GM19455 (cell line): ENCODE data around the gene SKIC8.

Experiments used
- ATAC-seq: cut with Tn5 transposase; IDR thresholded peaks from one replicate; pipeline ENCODE4 v1.9.1; 2021; ENCODE audit not compliant: unreplicated experiment

The SKIC8 gene

DNA sequence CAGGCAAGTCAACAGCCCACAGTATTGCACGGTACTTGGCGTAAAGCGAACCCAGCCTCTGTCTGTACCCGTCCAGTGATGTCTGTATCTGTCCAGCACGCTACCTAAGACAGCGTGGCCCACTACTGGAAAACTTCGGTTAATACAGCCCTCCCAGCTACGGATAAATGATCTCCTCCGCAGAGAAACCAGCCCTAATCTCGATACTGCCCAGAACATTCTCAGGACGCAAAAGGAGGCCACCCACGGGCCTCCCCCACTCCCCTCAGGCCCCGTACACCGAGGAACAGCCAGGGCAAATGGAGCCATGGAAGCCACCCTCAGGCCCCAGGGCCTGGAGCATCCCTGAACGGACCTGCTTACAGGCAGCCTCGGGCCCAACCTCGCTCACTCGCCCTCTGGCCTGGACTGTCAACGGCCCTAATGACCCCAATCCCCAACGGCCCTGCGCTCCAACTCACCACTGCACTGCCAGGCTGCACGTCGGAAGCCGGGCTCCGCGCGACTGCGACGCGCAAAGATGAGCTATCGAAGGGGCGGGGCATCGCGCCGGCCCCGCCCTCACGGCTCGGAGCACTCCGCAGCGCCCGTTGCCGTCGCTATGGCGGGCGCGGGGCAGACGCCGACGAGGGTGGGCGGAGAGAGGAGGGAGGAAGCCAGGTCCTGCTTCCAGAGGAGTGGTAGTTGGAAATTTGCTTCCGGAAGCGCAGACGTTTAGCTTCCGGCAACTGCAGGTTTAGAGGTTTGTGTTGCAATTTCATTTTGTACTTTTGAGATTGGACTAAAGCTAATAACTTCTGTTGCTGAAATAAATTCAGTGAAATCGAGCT lies at the start of gene SKIC8:
Gene SKIC8, minus strand, starts transcription at position 509 of the 830 bp plus-strand sequence. CDS start 3,923 bp downstream, outside the sequence.
- ATAC-seq: peak; percentile 67

DNA sequence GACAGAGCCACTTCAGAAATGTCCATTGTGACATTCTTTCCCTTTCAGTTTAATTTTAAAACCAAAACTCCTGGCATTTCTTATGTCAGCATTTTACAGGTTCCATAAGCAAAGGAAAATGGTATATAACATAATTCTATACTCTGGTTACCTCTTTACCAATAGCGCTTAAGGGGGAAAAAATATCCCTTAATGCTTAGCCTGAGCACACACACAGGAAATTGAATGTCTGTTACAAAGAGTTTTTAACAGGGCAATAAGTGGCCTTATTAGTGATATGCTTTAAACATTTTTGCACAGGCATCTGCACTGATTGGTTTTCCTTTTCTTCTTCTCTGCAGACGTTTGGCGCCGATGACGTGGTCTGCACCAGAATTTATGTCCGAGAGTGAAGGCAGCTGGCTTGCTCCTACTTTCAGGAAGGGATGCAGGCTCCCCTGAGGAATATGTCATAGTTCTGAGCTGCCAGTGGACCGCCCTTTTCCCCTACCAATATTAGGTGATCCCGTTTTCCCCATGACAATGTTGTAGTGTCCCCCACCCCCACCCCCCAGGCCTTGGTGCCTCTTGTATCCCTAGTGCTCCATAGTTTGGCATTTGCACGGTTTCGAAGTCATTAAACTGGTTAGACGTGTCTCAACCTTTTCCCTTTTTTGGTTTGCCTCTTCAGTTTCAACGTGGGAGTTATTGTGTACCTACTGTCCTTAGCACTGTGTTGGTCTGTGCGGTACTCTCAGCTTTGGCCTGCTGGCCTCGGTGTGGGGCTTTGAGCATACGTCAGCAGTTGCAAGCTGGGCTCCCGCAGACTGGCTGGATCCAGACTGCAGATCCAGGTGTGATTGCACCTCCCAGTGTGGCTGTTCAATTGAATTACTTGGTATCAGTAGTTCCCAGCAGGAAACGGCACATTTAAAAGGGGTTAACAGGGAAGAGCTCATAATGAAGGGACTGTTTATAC lies 48.5 kb upstream of the SKIC8 start:
- ATAC-seq: no peak

DNA sequence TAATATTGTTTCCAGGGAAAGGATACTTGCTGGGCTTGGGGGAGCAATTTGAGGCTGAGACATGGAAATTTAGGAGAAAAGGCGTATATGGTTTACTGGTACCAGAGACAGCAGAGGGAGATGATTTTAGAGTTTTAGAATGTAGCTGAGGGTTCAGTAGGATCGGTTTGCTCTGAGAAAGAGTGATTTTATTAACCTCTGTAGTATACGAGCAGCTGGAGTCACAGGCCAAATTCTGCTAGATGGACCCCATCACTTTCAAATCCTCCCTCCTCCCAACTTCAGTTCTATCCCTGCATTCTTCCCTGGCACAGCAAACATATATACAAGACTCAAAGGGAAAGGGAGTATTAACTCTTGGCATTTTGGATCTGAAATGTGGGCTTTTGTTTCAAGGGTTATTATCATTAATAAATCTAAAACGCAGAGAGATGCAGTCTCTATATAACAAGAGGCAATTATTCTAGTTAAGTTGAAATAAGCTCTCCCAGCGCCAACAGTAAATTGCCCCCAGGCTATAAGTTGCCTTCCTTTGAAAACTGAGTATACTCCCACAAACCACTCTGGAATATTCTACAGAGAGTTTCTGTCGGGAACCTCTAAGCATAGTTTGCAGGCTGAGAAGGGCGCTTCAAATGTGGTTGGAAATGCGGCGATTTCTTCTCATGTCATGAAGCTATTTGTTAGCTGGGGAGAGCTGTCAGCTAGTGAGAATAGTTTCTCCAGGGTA lies 46.2 kb upstream of the SKIC8 start:
- no peak for ATAC-seq

DNA sequence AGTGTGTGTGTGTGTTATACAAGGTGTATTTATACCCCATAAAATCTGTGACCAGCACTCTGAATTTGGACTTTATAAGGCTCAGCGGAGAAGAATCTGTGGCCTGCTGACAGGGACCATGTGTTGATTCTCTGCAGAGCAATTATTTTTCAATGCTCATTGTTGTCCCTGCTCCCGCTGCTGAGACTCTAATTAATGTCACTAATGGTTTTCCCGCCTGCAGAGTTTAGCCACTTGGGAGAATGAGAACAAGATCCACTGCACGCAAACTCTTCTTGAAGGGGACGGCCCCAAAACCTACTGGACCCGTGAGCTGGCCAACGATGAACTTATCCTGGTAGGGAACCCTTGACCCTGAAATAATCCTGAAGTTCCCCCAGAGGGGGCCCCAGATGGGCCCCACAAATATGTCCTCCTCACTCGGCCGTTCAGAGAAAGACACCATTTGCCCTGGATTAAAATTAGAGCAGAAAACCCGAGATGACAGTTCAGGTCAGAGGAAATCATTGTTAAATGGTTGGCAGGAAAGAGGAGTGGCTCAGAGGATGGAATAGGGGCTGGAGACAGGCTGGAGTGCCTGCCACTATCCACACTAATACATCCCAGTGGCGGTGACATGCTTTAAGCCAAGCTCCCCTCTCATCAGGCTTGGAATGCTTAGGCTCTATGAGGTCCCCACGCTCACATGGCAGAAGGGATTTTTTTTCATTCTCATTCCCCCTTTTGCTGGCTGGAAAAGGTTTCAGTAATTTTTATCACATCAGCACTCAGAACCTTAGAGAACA lies 44.1 kb upstream of the SKIC8 start:
- no peak for ATAC-seq

DNA sequence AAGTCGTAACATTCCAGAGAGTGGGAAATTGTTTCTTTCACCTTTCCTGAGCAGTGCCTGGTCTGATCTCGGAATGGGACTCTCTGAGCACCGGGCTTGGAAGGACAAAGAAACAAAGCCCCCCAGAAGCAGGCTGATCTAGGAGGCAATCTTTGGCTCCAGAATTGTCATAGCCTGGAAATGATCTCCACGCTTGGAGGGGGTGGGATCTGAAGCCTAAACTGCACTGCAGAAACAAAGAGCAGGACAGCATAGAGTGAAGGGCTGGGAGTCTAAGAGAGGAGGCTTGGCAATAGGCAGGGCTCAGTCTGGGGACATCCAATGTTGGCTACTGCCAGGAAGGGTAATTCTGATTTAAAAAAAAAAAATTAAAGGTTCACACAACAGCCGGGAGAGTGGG lies 42.6 kb upstream of the SKIC8 start:
- no peak for ATAC-seq

DNA sequence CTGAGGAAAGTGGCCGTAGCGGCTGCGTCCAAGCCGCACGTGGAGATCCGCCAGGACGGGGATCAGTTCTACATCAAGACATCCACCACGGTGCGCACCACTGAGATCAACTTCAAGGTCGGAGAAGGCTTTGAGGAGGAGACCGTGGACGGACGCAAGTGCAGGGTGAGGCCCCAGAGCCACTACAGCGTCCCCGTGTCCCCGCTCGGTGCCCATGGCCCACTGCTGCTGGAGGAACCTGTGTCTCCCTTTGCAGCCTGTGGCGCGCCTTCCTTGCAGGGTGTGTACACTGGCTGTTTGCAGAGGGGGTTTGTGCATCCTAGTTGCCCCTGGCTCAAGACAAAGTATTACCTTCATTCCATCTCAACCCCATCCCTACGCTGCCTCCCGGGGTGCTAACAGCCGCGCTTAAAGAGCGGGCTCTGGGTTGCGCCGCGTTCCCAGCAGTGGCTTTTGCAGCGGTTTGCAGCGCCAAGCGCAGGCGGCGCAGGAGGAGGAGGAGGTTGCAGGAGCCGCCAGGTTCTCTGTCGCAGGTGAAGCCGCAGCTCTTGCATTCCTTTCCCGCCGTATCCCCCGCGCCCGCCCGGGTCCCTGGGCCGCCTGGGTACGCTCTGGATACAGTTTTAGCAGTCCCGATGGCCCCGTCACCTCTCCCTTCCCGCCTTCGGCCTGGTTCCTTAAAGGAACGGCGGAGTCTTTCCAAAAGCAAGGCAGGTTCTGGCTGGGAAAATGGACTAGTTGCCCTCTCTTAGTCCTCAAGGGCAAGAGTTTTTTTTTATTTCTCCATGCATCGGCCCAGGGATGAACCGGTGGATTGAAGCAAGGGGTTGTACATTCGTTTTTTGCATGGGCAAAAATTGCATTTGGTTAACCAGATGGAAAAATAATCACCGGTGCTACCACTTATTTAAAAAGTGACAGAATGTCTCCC lies 41.9 kb upstream of the SKIC8 start:
- no peak for ATAC-seq

DNA sequence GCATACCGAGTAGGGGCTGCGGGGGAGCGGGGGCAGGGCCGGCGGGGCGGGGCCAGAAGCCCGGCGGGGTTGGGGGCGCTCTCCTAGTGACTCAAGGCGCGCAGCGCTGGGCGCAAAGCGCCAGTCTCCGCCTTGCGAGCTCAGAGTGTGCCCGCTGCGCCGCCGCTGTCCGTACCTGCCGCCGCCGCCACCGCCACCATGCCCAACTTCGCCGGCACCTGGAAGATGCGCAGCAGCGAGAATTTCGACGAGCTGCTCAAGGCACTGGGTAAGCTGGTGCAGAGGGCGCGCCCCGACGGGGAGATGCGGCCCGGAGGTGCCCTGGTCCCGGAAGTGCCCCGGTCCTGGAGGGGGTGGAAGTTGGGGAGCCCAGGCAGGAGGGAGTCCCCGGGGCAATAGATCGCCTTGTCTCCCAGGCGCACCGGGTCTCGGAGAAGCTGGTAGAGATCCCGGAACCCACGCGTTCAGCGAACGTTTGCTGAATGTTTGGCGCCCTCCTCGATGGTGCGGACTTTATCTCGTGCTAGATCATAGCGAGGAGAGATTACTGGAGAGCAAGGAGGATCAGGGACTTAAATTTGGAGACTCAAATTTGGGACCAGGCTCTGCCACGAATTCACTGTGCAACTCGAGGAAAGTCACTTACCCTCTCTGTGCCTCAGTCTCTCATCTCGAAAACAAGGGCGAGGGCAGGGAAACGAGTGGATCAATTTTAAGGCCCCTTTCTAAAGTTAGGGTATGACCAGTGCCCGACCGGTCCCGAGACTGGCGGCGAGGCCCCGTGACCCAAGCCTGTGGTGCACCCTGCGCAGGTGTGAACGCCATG lies 41.0 kb upstream of the SKIC8 start, which contains the start of gene CRABP1:
Gene CRABP1, plus strand, starts transcription at position 123 of the 826 bp plus-strand sequence. Its CDS starts 76 bp downstream, at position 199.
- no peak for ATAC-seq

DNA sequence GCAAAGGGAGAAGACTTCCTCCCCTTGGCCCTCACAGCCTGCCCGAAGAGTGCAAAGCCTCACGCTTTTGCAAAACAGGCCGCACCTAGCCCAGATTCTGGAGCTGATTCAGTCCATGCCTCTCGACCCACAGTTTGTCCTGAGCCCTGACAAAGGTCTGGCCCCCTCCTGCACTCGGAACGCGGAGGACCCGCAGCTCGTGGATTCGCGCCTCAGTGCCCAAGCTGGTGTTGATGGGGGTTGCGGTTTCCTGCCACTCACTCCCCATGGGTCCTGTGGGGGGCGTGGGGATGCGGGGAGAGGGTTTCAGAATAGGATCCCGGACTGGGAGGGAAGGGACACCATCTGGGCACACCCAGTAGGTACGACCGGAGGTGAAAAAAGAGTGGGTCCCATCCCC lies 40.1 kb upstream of the SKIC8 start:
- ATAC-seq: no peak

DNA sequence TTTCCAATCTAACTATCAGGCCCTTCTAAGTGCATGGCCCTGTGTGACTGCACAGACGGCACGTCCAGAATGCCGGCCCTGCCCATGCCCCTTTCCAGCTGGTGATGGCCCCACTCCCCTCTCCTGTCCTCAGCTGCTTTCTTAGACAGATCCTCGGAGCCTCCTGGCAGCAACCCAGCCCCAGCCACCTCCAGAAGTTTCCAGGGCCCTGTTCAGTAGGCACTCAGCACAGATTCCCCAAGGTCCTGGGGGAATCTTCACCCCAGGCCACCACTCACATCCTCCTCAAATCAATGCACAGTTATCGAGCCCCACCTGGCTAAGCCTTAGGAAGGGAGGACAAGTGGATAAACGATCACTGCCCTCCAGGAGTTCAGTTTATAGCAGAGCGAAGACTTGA lies 39.4 kb upstream of the SKIC8 start:
- ATAC-seq: no peak

DNA sequence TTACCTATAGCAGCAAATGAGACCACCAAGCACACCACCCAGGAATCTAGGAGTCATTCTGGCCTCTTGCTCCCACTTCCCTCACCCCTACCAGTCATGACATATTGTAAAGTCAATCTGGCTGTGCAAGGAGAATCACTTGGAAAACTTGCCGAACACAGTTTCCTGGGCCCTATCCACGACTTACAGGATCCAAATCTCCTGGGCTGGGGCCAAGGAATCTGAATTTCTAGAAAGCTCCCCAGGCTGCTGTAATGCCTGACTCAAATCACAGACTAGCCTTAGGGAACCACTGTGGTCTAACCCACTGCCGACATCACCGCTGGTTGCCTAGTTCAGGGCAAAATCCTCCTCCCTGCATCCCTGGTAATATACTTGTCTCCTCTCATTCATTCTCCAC lies 36.6 kb upstream of the SKIC8 start:
- no peak for ATAC-seq

DNA sequence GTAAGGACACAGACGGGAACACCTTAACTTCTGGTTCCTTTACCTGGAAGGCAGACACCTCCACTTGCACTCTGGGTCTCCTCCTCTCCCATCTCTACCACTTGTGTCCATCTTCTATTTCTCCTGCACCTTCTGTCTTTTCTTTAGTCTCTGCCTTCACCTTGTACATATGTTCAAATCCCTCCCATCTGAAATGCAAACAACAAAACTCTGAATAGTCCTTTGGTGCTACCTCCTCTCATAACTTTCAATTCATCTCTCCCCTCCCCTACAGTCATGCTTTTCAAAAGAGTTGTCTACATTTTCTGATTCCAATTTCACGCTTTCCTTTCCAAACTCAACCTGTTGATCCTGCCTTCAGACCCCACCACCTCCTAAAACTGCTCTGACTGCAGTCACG lies 35.4 kb upstream of the SKIC8 start:
- no peak for ATAC-seq

DNA sequence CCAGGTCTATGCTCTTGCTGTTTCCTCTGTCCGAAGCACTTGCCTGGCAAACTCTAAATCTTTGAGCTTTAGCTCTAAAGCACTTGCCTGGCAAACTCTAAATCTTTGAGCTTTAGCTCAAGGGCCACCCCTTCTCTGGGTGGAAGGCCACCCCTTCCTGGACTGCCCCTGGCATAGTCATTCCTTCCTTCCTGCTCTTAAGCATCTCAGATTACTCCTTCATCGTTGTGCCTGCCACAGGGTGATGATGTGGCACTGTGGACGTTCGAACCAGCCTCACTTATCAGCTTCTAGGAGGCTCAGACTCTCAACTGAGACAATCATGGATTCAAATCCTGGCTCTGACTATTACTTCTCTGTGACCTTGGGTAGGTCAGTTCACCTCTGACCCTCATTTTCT lies 30.2 kb upstream of the SKIC8 start:
- ATAC-seq: no peak

DNA sequence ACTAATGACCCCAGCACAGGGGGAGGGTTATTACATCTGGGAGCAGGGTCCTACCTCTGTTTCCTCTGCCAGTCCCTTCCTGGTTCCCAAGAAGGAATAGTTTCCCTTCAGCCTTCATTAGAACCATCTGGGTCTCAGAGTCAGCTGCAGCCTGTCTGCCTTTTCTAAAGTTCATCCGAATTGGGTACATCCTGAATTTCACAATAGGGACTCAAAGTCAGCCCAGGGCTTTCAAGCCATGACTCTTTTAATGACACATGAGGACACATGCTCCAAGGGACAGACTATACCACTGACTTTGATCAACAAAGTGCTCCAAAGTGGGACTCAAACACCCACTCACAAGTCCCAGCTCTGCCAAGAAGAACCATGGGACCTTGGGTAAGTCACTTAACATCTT lies 28.1 kb upstream of the SKIC8 start:
- ATAC-seq: no peak

DNA sequence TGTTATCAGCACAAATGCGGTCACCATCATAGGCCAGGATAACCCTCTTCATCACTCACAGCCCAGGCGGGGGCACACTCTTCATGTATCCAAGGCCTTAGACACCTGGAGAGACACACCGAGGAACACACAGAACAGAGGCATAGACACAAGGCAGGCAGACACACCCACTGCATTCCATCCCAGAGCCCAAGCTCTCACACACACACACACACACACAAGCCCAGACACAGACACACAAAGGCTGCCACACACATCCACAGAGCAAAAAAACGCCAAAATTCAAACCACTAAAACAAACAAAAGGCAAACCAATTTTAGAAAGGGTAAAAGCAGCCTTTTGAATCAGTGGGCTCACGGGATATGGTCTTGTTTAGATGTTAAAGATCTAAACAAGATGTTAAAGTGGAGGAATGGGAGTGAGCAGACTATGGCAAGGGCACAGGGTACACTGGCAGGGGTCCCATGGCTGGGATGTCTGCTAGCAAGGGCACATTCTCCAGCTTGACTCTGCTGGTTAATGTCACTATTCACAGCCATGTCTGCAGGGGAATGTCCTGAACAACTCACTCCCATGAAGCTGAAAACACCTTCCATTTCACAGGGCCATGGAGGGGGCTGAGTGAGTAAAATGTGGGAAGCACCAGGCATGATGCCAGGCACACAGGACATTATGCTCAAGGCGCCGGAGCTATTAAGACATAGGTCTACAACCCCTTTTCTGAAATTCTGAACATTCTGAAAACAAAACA lies 25.9 kb upstream of the SKIC8 start:
- ATAC-seq: no peak

DNA sequence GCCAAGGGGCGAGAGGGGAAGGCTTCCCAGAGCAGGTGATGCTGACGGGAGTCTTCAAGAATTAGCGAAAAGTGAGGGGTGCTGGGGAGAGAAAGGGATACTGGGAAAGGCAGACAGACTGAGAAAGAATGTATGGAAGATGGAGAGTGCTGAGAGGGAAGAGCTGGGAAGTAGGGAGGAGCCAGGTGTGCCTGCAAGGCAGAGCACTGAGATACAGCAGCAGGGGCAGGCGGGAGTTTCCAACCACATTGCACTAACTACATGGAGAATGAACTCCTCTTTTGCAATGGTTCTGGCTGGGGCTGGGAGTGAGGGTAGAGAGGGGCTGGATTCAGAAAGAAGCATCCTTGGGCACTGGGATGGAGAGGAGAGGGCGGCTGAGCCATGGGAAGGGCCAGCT lies 24.7 kb upstream of the SKIC8 start:
- ATAC-seq: no peak

DNA sequence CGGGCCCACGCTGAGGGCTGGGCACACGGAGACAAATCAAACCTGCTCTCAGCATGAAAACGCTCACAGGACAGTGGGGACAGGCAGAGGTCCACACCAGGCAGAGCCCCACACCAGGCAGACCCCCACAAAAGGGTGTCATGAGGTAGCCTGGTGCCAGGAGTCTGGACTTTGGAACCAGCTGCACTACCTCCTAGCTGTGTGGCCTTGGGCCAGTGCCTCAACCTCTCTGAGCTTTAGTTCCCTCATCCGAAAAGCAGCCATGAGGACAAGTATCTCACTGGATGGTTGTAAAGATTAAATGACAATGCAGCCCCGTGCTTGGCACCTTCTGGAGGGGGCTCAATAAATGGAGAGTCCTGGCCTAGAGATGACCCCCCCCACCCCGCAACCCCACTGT lies 24.3 kb upstream of the SKIC8 start:
- ATAC-seq: no peak

DNA sequence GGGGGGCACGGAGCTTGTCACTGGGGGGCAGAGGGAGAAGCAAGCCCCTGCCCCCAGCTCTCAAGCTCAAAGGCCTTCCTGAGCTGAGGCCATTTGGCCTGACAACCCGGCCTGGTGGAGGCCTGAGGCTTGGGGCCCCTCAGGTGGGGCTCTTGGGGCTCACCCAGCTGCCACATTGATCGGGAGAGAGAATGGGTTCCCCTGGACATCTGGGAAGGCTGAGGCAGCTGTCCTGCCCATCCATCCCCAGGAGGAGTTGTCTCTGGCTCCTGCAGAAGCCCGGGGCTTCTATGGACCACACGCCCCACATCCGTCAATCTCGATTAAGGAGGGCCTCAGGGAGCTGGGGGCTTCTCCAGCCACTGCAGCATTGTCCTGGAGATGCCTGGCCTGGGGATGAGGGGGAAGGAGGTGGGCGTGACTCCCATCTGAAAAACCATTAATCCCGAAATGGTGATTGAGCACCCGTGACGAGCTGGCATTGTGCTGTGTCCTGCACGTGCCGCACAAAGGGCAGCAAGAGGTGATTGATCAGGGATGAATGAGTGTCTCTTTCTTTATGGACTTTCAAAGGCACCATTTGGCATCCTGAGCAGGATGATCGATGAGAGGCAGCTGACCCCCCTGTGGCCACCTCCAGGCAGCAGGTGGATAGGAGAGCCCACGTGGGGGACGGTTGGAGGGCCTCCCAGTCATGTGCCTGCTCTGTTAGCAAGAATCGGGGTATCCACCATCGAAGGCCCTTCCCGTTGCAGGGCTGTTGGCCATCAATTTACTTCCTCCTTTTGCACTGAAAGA lies 23.5 kb upstream of the SKIC8 start:
- no peak for ATAC-seq
